T-helper 1 cell (primary cell): ENCODE results near the gene HIF1A.
"Not testable (repeated sequence)": the region's sequence is repeated elsewhere in the genome, so short reads cannot be mapped to it uniquely, and the experiment has no call there.

Experiments
- DNase-seq, 5 donors: peaks; one replicate each; pipeline ENCODE4 v3.0.0-alpha.2; 2012 to 2020

Gene HIF1A

DNA sequence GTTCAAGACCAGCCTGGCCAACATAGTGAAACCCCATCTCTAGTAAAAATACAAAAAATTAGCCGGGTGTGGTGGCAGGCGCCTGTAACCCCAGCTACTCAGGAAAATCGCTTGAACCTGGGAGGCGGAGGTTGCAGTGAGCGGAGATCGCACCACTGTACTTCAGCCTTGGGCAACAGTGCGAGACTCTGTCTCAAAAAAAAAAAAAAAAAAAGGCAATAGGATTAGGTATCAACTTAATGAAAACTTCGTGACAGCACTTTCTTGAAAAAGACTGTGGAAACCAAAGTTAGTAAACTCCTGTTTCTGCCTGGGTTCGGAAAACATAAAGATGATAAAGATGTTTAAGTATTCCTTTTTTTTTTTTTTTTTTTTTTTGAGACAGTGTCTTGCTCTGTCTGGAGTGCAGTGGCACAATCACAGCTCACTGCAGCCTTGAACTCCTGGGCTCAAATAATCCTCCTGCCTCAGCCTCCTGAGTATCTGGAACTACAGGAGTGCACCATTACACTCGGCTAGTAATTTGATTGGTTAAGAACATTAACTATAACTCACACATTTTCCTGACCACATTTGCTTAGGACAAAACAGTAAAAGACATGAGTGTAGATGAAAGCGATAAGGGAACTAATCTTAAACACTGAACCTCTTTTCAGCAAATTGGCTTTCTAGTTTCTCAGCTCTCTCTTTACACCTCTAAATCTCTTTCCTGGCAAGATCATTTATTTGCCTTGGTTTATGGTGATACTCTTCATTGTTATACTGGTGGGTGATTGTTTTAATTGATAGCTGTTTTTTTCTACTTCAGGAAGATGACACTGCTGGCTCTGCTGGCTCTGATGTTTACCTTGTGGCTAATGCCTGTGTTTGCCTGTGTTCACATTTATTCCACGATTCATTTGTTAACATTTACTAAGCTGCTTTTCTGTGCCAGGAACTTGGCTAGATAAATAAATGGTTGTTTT lies 15.8 kb downstream of the HIF1A start:
- DNase-seq = no peak

- DNase-seq = no peak
Observed at GRCh38 chr14:61712137-61712536, 16.8 kb downstream of the HIF1A start.

- no peak for DNase-seq
Observed at GRCh38 chr14:61713724-61714437, 18.6 kb downstream of the HIF1A start.

- DNase-seq = no peak
Observed at GRCh38 chr14:61716956-61717355, 21.6 kb downstream of the HIF1A start.

DNA sequence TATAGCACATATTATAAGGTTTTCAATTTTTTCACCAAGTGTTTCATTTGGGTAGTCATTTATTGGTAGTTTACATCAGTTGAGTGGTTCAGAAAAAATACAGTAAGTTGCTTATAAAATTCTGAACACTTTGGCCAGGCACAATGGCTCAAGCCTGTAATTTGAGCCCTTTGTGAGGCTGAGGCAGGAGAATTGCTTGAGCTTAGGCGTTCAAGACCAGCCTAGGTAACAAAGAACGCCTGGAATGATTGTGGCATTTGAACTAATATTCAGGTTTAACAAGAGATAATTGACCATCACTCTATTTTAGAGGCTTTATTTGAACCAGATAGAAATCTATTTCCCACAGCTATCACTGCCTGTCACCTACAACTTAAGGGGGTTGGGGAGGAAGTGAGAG lies 22.7 kb downstream of the HIF1A start:
- DNase-seq = no peak

- peak in 1 of 5 donors; percentile 28 for DNase-seq
Observed at GRCh38 chr14:61719344-61720293, 24.3 kb downstream of the HIF1A start.

GRCh38 chr14:61720294-61720661 lies 25.0 kb downstream of the HIF1A start:
- DNase-seq = no peak

DNA sequence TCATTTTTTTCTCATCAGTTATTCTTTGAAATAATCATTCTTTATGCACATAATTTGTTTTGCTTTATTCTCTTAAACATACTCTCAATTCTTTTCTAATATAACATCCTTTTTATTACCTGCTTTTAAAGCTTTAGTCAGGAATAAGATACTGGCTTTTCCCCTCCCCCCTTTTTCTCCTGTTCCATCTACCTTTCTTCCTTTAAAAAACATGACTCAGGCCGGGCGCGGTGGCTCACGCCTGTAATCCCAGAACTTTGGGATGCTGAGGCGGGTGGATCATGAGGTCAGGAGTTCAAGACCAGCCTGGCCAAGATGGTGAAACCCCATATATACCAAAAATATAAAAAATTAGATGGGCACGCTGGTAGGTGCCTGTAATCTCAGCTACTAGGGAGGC lies 25.4 kb downstream of the HIF1A start:
- DNase-seq = no peak

GRCh38 chr14:61724133-61724532 lies 28.8 kb downstream of the HIF1A start:
- no peak for DNase-seq

DNA sequence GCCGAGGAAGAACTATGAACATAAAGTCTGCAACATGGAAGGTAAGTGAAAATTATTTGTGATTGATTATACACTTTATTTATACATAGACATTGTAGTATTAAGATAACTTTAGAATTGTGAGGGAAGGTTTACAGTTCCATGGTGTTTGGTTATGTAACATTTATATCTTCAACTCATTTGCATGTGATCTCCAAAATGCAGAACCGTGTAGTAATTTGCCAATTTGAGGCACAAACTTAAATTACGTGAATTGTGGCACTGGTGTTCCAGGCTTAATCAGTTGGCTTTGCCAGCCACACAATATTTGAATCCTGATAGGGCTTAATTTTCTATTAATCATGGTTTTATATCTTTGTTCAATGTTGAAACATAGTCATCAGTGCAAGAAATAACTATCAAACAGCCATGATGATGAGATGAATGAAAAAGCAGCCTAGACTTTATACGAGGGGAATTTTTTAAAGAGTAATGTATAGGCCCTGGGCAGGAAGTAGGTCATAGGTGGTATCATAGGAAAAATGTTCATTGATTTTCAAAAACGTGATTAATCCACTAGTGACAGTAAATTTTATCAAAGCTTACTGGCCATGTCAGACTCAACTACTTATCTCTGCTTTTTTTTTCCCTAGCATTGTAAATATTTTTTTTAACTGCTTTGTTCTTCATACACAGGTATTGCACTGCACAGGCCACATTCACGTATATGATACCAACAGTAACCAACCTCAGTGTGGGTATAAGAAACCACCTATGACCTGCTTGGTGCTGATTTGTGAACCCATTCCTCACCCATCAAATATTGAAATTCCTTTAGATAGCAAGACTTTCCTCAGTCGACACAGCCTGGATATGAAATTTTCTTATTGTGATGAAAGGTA lies 31.7 kb downstream of the HIF1A start:
- DNase-seq = no peak

GRCh38 chr14:61730756-61731373 lies 35.6 kb downstream of the HIF1A start:
- no peak for DNase-seq

DNA sequence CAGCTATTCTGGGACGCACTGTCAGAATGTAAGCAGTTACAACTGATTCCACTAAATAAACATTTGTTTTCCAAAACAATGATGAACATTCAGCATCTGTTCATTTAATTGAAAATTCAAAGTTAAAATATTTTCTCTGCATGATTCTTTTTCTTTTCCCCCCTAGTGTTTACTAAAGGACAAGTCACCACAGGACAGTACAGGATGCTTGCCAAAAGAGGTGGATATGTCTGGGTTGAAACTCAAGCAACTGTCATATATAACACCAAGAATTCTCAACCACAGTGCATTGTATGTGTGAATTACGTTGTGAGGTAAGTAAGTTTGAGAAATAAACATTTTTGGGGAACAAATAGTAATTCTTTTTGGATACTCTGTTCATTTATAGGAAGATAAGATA lies 38.7 kb downstream of the HIF1A start:
- no peak for DNase-seq

- DNase-seq = no peak
Observed at GRCh38 chr14:61736751-61737150, 41.4 kb downstream of the HIF1A start.

- no peak for DNase-seq
Observed at GRCh38 chr14:61737915-61738314, 42.6 kb downstream of the HIF1A start.

- DNase-seq = no peak
Observed at GRCh38 chr14:61739133-61739532, 43.8 kb downstream of the HIF1A start.

- DNase-seq = no peak
Observed at GRCh38 chr14:61742371-61742770, 47.1 kb downstream of the HIF1A start.

- no peak for DNase-seq
Observed at GRCh38 chr14:61744238-61744637, 48.9 kb downstream of the HIF1A start.

- not testable (repeated sequence) for DNase-seq
Observed at GRCh38 chr14:61746346-61746745, 51.0 kb downstream of the HIF1A start.

DNA sequence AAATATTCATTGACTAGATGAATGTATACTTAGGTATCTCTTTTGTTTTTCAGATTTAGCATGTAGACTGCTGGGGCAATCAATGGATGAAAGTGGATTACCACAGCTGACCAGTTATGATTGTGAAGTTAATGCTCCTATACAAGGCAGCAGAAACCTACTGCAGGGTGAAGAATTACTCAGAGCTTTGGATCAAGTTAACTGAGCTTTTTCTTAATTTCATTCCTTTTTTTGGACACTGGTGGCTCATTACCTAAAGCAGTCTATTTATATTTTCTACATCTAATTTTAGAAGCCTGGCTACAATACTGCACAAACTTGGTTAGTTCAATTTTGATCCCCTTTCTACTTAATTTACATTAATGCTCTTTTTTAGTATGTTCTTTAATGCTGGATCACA lies 51.6 kb downstream of the HIF1A start:
- DNase-seq = no peak

DNA sequence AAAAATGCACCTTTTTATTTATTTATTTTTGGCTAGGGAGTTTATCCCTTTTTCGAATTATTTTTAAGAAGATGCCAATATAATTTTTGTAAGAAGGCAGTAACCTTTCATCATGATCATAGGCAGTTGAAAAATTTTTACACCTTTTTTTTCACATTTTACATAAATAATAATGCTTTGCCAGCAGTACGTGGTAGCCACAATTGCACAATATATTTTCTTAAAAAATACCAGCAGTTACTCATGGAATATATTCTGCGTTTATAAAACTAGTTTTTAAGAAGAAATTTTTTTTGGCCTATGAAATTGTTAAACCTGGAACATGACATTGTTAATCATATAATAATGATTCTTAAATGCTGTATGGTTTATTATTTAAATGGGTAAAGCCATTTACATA lies 52.0 kb downstream of the HIF1A start:
- DNase-seq = no peak

DNA sequence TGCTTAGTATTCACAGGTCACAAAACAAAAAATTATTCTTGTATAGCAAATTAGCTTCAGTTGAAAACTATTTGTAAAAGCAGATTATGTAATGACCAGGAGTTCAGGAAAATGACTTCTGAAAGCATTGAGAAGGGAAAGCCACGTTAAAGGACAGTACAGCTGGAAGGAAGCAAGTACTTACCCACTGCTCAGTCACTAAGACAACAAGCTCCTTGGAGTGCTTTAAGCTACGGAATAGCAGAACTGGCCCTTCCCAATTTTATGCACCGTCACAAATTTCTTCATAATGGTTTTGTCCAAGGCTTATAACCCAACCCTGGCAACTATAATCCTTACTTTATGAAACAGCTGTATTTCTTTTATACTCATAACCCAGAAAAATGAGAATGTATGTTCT lies 54.0 kb downstream of the HIF1A start:
- no peak for DNase-seq
